MM.1S (cell line): ENCODE data around the gene LRRC27.

ENCODE experiments used
- CTCF ChIP-seq: fragments of 300-600 bp; sonication (generic); IDR thresholded peaks from 2 replicates; pipeline ENCODE4 v1.5.1; 2016; ENCODE audit warnings: antibody characterized with exemption, low read length, mixed read lengths
- EZH2 ChIP-seq: fragments of 300-600 bp; sonication (generic); optimal IDR thresholded peaks from 2 replicates; pipeline ENCODE3; 2017; ENCODE audit warnings: low read depth, mild to moderate bottlenecking, antibody characterized with exemption, low read length, mixed read lengths

DNA sequence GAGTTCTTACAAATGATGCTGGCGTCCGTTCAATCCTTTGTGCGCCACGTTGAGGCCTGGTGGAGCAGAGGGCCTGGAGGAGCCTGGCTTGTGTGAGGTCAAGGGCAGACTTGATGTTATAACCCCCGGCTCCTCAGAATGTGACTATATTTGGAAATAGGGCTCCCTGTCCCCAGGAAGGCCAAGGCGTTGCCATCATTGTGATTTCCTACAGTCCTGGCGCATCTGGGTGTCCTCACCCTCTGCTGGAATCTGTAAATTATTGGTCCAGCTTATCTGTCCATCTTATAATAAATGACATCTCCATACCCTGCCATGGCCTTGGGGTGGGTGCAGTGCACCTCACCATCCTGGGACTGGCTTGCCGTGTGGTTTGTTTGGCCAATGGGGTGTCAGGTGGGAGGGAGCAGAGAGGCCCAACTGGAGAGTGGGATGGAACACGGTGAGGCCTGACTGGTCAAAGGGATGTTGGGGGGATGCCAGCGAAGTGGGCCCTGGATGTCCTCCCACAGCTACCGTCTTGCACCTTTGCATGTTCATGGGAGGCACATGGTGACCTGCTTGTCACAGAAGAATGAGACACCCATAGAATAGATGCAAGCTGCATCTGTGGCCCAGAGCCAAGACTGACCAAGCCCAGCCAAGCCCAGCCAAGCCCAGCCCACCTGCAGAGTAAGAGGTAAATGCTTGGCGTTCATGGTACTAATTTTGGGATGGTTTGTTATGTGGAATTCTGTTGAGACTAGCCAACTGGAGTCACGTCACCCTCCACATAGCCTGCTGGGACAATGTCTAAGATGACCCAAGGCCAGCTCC is 11.1 kb upstream of the LRRC27 start:
- TF ChIP-seq CTCF, result no peak
- TF ChIP-seq EZH2, result no peak
